ENCODE results near the gene FBN1. TPM values are rescaled to one million over a fixed set of nuclear protein-coding genes. Genes with fewer than 3 reads are reported as not detected.

FBN1 gene
- total and polyA plus RNA-seq, 2 of the 13 experiments (the other 11 are each of a cell fraction or from before 2014, with no cell fraction given) = 1.5 to 3.0 TPM

DNA sequence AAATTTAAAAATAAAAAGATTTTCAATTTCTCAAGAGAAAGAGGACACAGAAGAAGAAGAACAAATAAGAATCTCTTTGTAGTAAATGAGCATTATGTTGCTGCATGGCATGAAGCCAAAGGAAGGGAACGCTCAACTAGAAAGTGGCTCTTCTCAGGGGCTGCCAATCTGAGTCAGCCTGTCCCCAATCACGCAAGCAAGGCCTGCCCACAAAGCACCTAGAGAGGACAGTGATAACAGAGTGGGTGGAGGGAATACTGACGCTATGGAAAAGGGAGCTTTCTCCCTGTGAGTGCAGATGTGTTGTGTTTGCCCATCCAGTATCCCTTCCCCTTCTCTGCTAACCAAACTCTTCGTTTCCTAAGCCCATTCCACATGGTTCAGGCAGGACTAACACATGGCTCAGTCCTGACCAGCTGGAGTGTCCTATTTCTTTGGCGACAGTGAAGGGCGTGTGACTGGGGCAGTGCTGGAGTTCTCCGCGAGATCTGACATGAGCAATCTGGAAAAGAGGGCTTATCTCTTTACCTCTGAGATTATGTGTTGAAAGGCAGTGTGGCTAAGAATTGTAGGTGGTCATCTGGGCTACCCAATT lies 14.2 kb downstream of the FBN1 start:
- in situ Hi-C loops (cut with HindIII; ENCODE audit: extremely low pct_ligation_motif_present, low pct_unique_long_range_greater_than_20kb) (no loop called here), intact Hi-C loops (cut with micrococcal nuclease; ENCODE audit: unreplicated experiment) (no loop called here)
- BruUV-seq (replicated peaks) = no TSS peak
- Histone ChIP-seq H3K79me2 (ENCODE audit: insufficient read depth, low read length) (no peaks in the 10 kb centered on the region), H3K9ac (ENCODE audit: insufficient read depth, low read depth, low read length) (no peak overlapping the region), H3K4me2 (ENCODE audit: low read depth, low read length) (no peak overlapping the region), H3K27me3 (ENCODE audit: control insufficient read depth in 1 of 2, insufficient read depth in 2 of 2, low read length in 2 of 2) (peaks cover 0 to 3% of the 10 kb centered on the region in 2 experiments; a peak in 1 of 5 replicates), H4K20me1 (ENCODE audit: insufficient read depth, low read length) (no peaks in the 10 kb centered on the region), H3K4me1 (ENCODE audit: insufficient read depth, low read length) (no peaks in the 10 kb centered on the region), H3K27ac (ENCODE audit: extremely low read length, insufficient read depth, low read length) (no peak overlapping the region), H3K9me3 (ENCODE audit: low read length) (no peaks in the 10 kb centered on the region), H3K36me3 (replicated peaks in 1 of 2; ENCODE audit: control insufficient read depth in 1 of 2, insufficient read depth in 2 of 2, low read length in 2 of 2) (no peaks in the 10 kb centered on the region), H3K4me3 (replicated peaks in 1 of 3; ENCODE audit: insufficient read depth in 1 of 3, low read depth in 2 of 3, low read length in 3 of 3) (no peak overlapping the region), H2AFZ (ENCODE audit: low read length) (no peak overlapping the region)
- TF ChIP-seq ZNF746 (CRISPR knock-in tag; IDR thresholded peaks at IDR 0.05) = no peak
- TF ChIP-seq, protein P1, sequence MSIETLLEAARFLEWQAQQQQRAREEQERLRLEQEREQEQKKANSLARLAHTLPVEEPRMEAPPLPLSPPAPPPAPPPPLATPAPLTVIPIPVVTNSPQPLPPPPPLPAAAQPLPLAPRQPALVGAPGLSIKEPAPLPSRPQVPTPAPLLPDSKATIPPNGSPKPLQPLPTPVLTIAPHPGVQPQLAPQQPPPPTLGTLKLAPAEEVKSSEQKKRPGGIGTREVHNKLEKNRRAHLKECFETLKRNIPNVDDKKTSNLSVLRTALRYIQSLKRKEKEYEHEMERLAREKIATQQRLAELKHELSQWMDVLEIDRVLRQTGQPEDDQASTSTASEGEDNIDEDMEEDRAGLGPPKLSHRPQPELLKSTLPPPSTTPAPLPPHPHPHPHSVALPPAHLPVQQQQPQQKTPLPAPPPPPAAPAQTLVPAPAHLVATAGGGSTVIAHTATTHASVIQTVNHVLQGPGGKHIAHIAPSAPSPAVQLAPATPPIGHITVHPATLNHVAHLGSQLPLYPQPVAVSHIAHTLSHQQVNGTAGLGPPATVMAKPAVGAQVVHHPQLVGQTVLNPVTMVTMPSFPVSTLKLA (IDR thresholded peaks at IDR 0.05) = peak; percentile 74
- TF ChIP-seq, protein P2, sequence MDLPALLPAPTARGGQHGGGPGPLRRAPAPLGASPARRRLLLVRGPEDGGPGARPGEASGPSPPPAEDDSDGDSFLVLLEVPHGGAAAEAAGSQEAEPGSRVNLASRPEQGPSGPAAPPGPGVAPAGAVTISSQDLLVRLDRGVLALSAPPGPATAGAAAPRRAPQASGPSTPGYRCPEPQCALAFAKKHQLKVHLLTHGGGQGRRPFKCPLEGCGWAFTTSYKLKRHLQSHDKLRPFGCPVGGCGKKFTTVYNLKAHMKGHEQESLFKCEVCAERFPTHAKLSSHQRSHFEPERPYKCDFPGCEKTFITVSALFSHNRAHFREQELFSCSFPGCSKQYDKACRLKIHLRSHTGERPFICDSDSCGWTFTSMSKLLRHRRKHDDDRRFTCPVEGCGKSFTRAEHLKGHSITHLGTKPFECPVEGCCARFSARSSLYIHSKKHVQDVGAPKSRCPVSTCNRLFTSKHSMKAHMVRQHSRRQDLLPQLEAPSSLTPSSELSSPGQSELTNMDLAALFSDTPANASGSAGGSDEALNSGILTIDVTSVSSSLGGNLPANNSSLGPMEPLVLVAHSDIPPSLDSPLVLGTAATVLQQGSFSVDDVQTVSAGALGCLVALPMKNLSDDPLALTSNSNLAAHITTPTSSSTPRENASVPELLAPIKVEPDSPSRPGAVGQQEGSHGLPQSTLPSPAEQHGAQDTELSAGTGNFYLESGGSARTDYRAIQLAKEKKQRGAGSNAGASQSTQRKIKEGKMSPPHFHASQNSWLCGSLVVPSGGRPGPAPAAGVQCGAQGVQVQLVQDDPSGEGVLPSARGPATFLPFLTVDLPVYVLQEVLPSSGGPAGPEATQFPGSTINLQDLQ (CRISPR knock-in tag; IDR thresholded peaks at IDR 0.05) = no peak
- ATAC-seq = no peak
- WGBS (ENCODE audit: low lambda C conversion rate) = 58% methylated on average over 8 of the region's 8 CpGs
- ChIA-PET CTCF (ENCODE audit: low intra/inter-chr PET ratio, low total read pairs) (no interaction called here), POLR2A (no interaction called here)
- FAIRE-seq = no peak
- no peak for DNase-seq (ENCODE audit: low spot score)

DNA sequence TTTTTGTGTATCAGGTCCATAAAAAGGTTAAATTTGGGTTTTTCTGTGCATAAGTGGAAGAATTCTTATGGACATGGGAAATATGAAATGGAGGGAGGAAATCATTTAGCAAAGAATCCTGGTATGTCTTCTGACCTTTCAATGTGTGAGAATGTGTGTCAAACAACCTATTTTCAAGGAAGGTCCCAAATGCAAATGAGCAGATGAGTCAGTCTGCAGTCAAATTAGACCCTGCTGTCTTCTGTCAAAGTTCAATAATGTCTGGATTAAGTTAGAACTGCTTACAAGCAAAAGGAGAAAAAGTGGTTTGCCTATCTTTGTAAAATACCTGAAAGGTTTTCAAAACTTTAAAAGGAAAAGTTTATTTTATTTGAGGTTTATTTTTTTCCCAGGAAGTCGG lies 15.3 kb downstream of the FBN1 start:
- CTCF ChIA-PET (ENCODE audit: low intra/inter-chr PET ratio, low total read pairs) = no interaction called here
- no peak overlapping the region for H3K4me3 ChIP-seq (replicated peaks in 1 of 3; ENCODE audit: insufficient read depth in 1 of 3, low read depth in 2 of 3, low read length in 3 of 3)
- no peaks in the 10 kb centered on the region for H3K4me1 ChIP-seq (ENCODE audit: insufficient read depth, low read length)
- no peak overlapping the region for H3K9ac ChIP-seq (ENCODE audit: insufficient read depth, low read depth, low read length)
- DNase-seq (ENCODE audit: low spot score) (no peak), ATAC-seq (no peak), FAIRE-seq (no peak)
- POLR2A ChIA-PET = no interaction called here
- H3K27me3 ChIP-seq (ENCODE audit: control insufficient read depth in 1 of 2, insufficient read depth in 2 of 2, low read length in 2 of 2) = peaks cover 0 to 3% of the 10 kb centered on the region in 2 experiments; a peak in 1 of 5 replicates
- no peaks in the 10 kb centered on the region for H3K36me3 ChIP-seq (replicated peaks in 1 of 2; ENCODE audit: control insufficient read depth in 1 of 2, insufficient read depth in 2 of 2, low read length in 2 of 2)
- no TSS peak for BruUV-seq (replicated peaks)
- WGBS (ENCODE audit: low lambda C conversion rate) = 11% methylated on average over 1 of the region's 1 CpG
- in situ Hi-C loops (cut with HindIII; ENCODE audit: extremely low pct_ligation_motif_present, low pct_unique_long_range_greater_than_20kb) (no loop called here), intact Hi-C loops (cut with micrococcal nuclease; ENCODE audit: unreplicated experiment) (no loop called here)
- no peaks in the 10 kb centered on the region for H3K9me3 ChIP-seq (ENCODE audit: low read length)
- H2AFZ ChIP-seq (ENCODE audit: low read length) = no peak overlapping the region
- H4K20me1 ChIP-seq (ENCODE audit: insufficient read depth, low read length) = no peaks in the 10 kb centered on the region
- no peaks in the 10 kb centered on the region for H3K79me2 ChIP-seq (ENCODE audit: insufficient read depth, low read length)
- no peak overlapping the region for H3K4me2 ChIP-seq (ENCODE audit: low read depth, low read length)
- no peak overlapping the region for H3K27ac ChIP-seq (ENCODE audit: extremely low read length, insufficient read depth, low read length)
- no peak for TF ChIP-seq BORCS8-MEF2B (CRISPR knock-in tag; IDR thresholded peaks at IDR 0.05)
- TF ChIP-seq, protein P3, sequence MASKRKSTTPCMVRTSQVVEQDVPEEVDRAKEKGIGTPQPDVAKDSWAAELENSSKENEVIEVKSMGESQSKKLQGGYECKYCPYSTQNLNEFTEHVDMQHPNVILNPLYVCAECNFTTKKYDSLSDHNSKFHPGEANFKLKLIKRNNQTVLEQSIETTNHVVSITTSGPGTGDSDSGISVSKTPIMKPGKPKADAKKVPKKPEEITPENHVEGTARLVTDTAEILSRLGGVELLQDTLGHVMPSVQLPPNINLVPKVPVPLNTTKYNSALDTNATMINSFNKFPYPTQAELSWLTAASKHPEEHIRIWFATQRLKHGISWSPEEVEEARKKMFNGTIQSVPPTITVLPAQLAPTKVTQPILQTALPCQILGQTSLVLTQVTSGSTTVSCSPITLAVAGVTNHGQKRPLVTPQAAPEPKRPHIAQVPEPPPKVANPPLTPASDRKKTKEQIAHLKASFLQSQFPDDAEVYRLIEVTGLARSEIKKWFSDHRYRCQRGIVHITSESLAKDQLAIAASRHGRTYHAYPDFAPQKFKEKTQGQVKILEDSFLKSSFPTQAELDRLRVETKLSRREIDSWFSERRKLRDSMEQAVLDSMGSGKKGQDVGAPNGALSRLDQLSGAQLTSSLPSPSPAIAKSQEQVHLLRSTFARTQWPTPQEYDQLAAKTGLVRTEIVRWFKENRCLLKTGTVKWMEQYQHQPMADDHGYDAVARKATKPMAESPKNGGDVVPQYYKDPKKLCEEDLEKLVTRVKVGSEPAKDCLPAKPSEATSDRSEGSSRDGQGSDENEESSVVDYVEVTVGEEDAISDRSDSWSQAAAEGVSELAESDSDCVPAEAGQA (IDR thresholded peaks at IDR 0.05; ENCODE audit: low read depth) = no peak
- TF ChIP-seq, protein P3 (CRISPR knock-in tag; IDR thresholded peaks at IDR 0.05; ENCODE audit: borderline replicate concordance) = no peak
- no peak for TF ChIP-seq HES4 (CRISPR knock-in tag; IDR thresholded peaks at IDR 0.05; ENCODE audit: borderline replicate concordance)
- TF ChIP-seq ZNF713 (CRISPR knock-in tag; IDR thresholded peaks at IDR 0.05) = no peak
